WTC11 (cell line): Measurements from ENCODE around the gene SORT1.

Experiments
- FOXP1 ChIP-seq: sonication (generic); formaldehyde crosslinking; IDR thresholded peaks from 2 replicates; pipeline ENCODE4 v1.8.0; 2022; ENCODE audit warnings: missing genetic modification reagents, mild to moderate bottlenecking, moderate library complexity, borderline replicate concordance
- ZNF423 ChIP-seq: fragments of 250-450 bp; sonication (Bioruptor Pico); IDR thresholded peaks from 2 replicates; pipeline ENCODE4 v2.1.2; 2022; ENCODE audit warnings: mild to moderate bottlenecking, moderate library complexity
- TF ChIP-seq, protein P1 (sequence below): sonication (generic); formaldehyde crosslinking; IDR thresholded peaks from 2 replicates; pipeline ENCODE4 v1.8.1; 2023; ENCODE audit warnings: mild to moderate bottlenecking, missing genetic modification reagents, borderline replicate concordance
- TF ChIP-seq, protein P2 (sequence below): fragments of 200-600 bp; IDR thresholded peaks from 2 replicates; pipeline ENCODE4 v1.8.0; 2022; ENCODE audit warnings: antibody characterized with exemption
- TF ChIP-seq, protein P3 (sequence below): sonication (generic); formaldehyde crosslinking; IDR thresholded peaks from 2 replicates; pipeline ENCODE4 v1.8.1; 2023; ENCODE audit warnings: mild to moderate bottlenecking, missing genetic modification reagents, moderate library complexity
- TF ChIP-seq, protein P4 (sequence below): sonication (generic); formaldehyde crosslinking; IDR thresholded peaks from 2 replicates; pipeline ENCODE4 v1.8.0; 2022; ENCODE audit warnings: mild to moderate bottlenecking, missing genetic modification reagents

DNA sequence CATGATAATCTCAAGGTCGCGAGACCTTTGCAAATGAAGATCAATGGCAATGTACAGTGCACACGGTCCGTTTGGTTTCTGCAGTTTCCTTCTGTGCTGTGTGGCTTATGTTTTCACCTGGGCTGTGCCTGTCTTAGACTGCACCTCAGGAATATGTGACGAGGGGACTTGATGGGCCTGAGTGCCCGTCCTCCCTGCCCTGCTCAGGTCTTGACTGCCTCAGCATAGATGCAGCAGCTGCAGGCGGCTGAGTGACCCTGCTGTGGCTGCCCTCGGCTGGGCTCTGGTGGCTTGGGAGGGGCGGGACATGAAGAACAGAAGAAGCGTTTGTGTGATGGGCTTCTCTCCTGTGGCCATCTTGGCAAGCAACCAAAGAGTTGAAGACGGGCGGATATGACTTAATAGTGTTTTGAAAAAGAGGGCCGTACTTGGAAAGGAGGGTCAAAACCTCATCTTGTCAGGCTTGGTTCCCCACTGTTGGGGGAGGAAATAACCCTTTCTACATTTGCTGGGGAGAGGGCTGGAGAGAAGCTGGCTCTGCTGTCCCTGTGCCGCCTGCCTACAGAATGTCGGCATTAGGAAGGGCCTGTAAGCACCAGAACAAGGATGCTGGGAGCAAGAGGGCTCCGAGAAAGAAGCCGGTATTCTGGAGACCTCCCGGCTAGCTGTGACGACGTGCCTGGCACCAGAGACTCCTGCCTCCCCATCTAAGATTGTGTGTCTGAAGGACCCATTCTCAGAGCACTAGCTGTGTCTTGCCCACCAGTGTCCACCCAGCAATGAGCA is 98.0 kb downstream of the SORT1 start:
- TF ChIP-seq, protein P1, sequence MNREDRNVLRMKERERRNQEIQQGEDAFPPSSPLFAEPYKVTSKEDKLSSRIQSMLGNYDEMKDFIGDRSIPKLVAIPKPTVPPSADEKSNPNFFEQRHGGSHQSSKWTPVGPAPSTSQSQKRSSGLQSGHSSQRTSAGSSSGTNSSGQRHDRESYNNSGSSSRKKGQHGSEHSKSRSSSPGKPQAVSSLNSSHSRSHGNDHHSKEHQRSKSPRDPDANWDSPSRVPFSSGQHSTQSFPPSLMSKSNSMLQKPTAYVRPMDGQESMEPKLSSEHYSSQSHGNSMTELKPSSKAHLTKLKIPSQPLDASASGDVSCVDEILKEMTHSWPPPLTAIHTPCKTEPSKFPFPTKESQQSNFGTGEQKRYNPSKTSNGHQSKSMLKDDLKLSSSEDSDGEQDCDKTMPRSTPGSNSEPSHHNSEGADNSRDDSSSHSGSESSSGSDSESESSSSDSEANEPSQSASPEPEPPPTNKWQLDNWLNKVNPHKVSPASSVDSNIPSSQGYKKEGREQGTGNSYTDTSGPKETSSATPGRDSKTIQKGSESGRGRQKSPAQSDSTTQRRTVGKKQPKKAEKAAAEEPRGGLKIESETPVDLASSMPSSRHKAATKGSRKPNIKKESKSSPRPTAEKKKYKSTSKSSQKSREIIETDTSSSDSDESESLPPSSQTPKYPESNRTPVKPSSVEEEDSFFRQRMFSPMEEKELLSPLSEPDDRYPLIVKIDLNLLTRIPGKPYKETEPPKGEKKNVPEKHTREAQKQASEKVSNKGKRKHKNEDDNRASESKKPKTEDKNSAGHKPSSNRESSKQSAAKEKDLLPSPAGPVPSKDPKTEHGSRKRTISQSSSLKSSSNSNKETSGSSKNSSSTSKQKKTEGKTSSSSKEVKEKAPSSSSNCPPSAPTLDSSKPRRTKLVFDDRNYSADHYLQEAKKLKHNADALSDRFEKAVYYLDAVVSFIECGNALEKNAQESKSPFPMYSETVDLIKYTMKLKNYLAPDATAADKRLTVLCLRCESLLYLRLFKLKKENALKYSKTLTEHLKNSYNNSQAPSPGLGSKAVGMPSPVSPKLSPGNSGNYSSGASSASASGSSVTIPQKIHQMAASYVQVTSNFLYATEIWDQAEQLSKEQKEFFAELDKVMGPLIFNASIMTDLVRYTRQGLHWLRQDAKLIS (CRISPR knock-in tag), result no peak
- TF ChIP-seq, protein P2, sequence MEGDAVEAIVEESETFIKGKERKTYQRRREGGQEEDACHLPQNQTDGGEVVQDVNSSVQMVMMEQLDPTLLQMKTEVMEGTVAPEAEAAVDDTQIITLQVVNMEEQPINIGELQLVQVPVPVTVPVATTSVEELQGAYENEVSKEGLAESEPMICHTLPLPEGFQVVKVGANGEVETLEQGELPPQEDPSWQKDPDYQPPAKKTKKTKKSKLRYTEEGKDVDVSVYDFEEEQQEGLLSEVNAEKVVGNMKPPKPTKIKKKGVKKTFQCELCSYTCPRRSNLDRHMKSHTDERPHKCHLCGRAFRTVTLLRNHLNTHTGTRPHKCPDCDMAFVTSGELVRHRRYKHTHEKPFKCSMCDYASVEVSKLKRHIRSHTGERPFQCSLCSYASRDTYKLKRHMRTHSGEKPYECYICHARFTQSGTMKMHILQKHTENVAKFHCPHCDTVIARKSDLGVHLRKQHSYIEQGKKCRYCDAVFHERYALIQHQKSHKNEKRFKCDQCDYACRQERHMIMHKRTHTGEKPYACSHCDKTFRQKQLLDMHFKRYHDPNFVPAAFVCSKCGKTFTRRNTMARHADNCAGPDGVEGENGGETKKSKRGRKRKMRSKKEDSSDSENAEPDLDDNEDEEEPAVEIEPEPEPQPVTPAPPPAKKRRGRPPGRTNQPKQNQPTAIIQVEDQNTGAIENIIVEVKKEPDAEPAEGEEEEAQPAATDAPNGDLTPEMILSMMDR, result no peak
- TF ChIP-seq, protein P3, sequence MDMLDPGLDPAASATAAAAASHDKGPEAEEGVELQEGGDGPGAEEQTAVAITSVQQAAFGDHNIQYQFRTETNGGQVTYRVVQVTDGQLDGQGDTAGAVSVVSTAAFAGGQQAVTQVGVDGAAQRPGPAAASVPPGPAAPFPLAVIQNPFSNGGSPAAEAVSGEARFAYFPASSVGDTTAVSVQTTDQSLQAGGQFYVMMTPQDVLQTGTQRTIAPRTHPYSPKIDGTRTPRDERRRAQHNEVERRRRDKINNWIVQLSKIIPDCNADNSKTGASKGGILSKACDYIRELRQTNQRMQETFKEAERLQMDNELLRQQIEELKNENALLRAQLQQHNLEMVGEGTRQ (CRISPR knock-in tag), result no peak
- no peak for TF ChIP-seq ZNF423 (CRISPR knock-in tag)
- no peak for TF ChIP-seq FOXP1 (CRISPR knock-in tag)
- TF ChIP-seq, protein P4, sequence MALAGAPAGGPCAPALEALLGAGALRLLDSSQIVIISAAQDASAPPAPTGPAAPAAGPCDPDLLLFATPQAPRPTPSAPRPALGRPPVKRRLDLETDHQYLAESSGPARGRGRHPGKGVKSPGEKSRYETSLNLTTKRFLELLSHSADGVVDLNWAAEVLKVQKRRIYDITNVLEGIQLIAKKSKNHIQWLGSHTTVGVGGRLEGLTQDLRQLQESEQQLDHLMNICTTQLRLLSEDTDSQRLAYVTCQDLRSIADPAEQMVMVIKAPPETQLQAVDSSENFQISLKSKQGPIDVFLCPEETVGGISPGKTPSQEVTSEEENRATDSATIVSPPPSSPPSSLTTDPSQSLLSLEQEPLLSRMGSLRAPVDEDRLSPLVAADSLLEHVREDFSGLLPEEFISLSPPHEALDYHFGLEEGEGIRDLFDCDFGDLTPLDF (CRISPR knock-in tag), result no peak
